H9 (cell line): ENCODE data around the gene GPR157. TPM values are rescaled to one million over a fixed set of nuclear protein-coding genes. Genes with fewer than 3 reads are reported as not detected.

ENCODE experiments used
- DNase-seq: peaks from one replicate; pipeline ENCODE4 v3.0.0-alpha.2; 2017
- H2AFZ ChIP-seq: one replicate; pipeline ENCODE4 v1.6.1; 2013; ENCODE audit warnings: mild to moderate bottlenecking, low read length, control low read depth, moderate library complexity
- H2AK5ac ChIP-seq: 2 replicates; pipeline ENCODE4 v1.6.1; 2013; ENCODE audit warnings: low read length, control low read depth, mixed read lengths; ENCODE audit not compliant: insufficient read length
- H2BK120ac ChIP-seq: one replicate; pipeline ENCODE4 v1.6.1; 2013; ENCODE audit warnings: low read depth, mild to moderate bottlenecking, low read length, control low read depth, inconsistent platforms; ENCODE audit not compliant: poor library complexity, severe bottlenecking
- H2BK12ac ChIP-seq: 2 replicates; pipeline ENCODE4 v1.6.1; 2013; ENCODE audit warnings: low read length, control low read depth, mixed read lengths, low read depth; ENCODE audit not compliant: insufficient read length
- H2BK15ac ChIP-seq: 2 replicates; pipeline ENCODE4 v1.6.1; 2013; ENCODE audit warnings: low read depth, low read length, control low read depth
- H2BK20ac ChIP-seq: one replicate; pipeline ENCODE4 v1.6.1; 2013; ENCODE audit warnings: low read depth, mild to moderate bottlenecking, low read length, control low read depth, inconsistent platforms; ENCODE audit not compliant: poor library complexity, severe bottlenecking
- H2BK5ac ChIP-seq: 2 replicates; pipeline ENCODE4 v1.6.1; 2013; ENCODE audit warnings: low read length, control low read depth, mixed read lengths; ENCODE audit not compliant: insufficient read length
- H3K14ac ChIP-seq: 2 replicates; pipeline ENCODE4 v1.6.1; 2013; ENCODE audit warnings: low read length, control low read depth; ENCODE audit not compliant: insufficient read depth
- H3K18ac ChIP-seq: 2 replicates; pipeline ENCODE4 v1.6.1; 2013; ENCODE audit warnings: low read depth, mild to moderate bottlenecking, mixed read lengths, low read length, control low read depth; ENCODE audit not compliant: insufficient read length
- H3K23ac ChIP-seq: 2 replicates; pipeline ENCODE4 v1.6.1; 2013; ENCODE audit warnings: low read length, control low read depth, mixed read lengths, low read depth; ENCODE audit not compliant: insufficient read length
- H3K23me2 ChIP-seq: 2 replicates; pipeline ENCODE4 v1.6.1; 2013; ENCODE audit warnings: low read depth, mild to moderate bottlenecking, mixed read lengths, low read length, control low read depth; ENCODE audit not compliant: insufficient read length, poor library complexity, severe bottlenecking
- H3K27ac ChIP-seq: 2 replicates; pipeline ENCODE4 v1.5.1; 2013; ENCODE audit warnings: low read length, control low read depth, mixed read lengths, low read depth; ENCODE audit not compliant: insufficient read length
- H3K27me3 ChIP-seq: 2 replicates; pipeline ENCODE4 v1.6.1; 2013; ENCODE audit warnings: low read length, control low read depth, inconsistent platforms; ENCODE audit not compliant: insufficient read depth
- H3K4ac ChIP-seq: 2 replicates; pipeline ENCODE4 v1.6.1; 2013; ENCODE audit warnings: low read depth, mild to moderate bottlenecking, control low read depth, inconsistent platforms, low read length, moderate library complexity
- H3K4me1 ChIP-seq: 2 replicates; pipeline ENCODE4 v1.6.1; 2013; ENCODE audit warnings: low read length, control low read depth, inconsistent platforms; ENCODE audit not compliant: insufficient read depth
- H3K4me2 ChIP-seq: 2 replicates; pipeline ENCODE4 v1.6.1; 2013; ENCODE audit warnings: low read length, control low read depth, mixed read lengths; ENCODE audit not compliant: insufficient read length, insufficient read depth
- H3K56ac ChIP-seq: 2 replicates; pipeline ENCODE4 v1.6.1; 2013; ENCODE audit warnings: low read depth, mild to moderate bottlenecking, mixed read lengths, low read length, control low read depth; ENCODE audit not compliant: insufficient read length
- H3K79me1 ChIP-seq: 2 replicates; pipeline ENCODE4 v1.6.1; 2013; ENCODE audit warnings: low read depth, mild to moderate bottlenecking, moderate library complexity, low read length, control low read depth, inconsistent platforms; ENCODE audit not compliant: insufficient read depth, poor library complexity, severe bottlenecking
- H3K79me2 ChIP-seq: 2 replicates; pipeline ENCODE4 v1.6.1; 2013; ENCODE audit warnings: low read length, control low read depth, inconsistent platforms; ENCODE audit not compliant: insufficient read depth
- H3K9ac ChIP-seq: 2 replicates; pipeline ENCODE4 v1.6.1; 2013; ENCODE audit warnings: low read length, control low read depth, mixed read lengths; ENCODE audit not compliant: insufficient read length; ENCODE audit errors: extremely low read depth
- H3K9me3 ChIP-seq: one replicate; pipeline ENCODE4 v1.6.1; 2013; ENCODE audit warnings: low read depth, low read length, inconsistent platforms; ENCODE audit not compliant: control insufficient read depth
- H3T11ph ChIP-seq: one replicate; pipeline ENCODE4 v1.6.1; 2013; ENCODE audit warnings: mild to moderate bottlenecking, low read length, control low read depth, inconsistent platforms
- H4K20me1 ChIP-seq: one replicate; pipeline ENCODE4 v1.6.1; 2013; ENCODE audit not compliant: control insufficient read depth, insufficient read length, insufficient read depth
- H4K5ac ChIP-seq: 2 replicates; pipeline ENCODE4 v1.6.1; 2013; ENCODE audit warnings: low read depth, mild to moderate bottlenecking, mixed read lengths, low read length, control low read depth; ENCODE audit not compliant: insufficient read length
- H4K8ac ChIP-seq: replicated peaks from 2 replicates; pipeline ENCODE4 v1.6.1; 2013; ENCODE audit warnings: low read length, control low read depth, mixed read lengths, low read depth; ENCODE audit not compliant: insufficient read length
- H4K91ac ChIP-seq: 2 replicates; pipeline ENCODE4 v1.6.1; 2013; ENCODE audit warnings: low read depth, mild to moderate bottlenecking, moderate library complexity, mixed read lengths, low read length, control low read depth; ENCODE audit not compliant: insufficient read length
- H3K27ac Mint-ChIP-seq, 3 experiments: 2 replicates in 2 of 3; 3 replicates in 1 of 3; pipeline ENCODE4 v1.8.0; 2020 to 2021; ENCODE audit warnings: mixed read lengths in 3 of 3, mild to moderate bottlenecking in 1 of 3, moderate library complexity in 1 of 3
- H3K27me3 Mint-ChIP-seq: 2 replicates; pipeline ENCODE4 v1.8.0; 2021; ENCODE audit warnings: low read depth, mild to moderate bottlenecking, moderate library complexity, mixed read lengths
- H3K36me3 Mint-ChIP-seq, 3 experiments: 2 replicates in 2 of 3; 3 replicates in 1 of 3; pipeline ENCODE4 v1.8.0; 2020 to 2021; ENCODE audit warnings: low read depth in 3 of 3, mixed read lengths in 3 of 3; ENCODE audit not compliant: insufficient read depth in 1 of 3
- H3K4me1 Mint-ChIP-seq, 2 experiments: 2 replicates each; pipeline ENCODE4 v1.8.0; 2020; ENCODE audit warnings: mixed read lengths in 2 of 2
- H3K4me3 Mint-ChIP-seq, 2 experiments: 2 replicates in 1 of 2; 3 replicates in 1 of 2; pipeline ENCODE4 v1.8.0; 2020 to 2021; ENCODE audit warnings: mild to moderate bottlenecking in 2 of 2, mixed read lengths in 2 of 2, moderate library complexity in 1 of 2
- H3K9me3 Mint-ChIP-seq, 2 experiments: 2 replicates in 1 of 2; 3 replicates in 1 of 2; pipeline ENCODE4 v1.8.0; 2020; ENCODE audit warnings: mild to moderate bottlenecking in 2 of 2, mixed read lengths in 2 of 2, moderate library complexity in 1 of 2
- WGBS: extraction: QIAGEN DNeasy Blood & Tissue Kit; methylation state at CpG from one replicate; pipeline ENCODE4 v1.1.7; 2013; ENCODE audit warnings: missing lambda C conversion rate, low lambda C conversion rate, mixed read lengths; ENCODE audit not compliant: insufficient read length; ENCODE audit errors: extremely low coverage; 5-methylcytosine and 5-hydroxymethylcytosine counted together
- total RNA-seq: library from RNA; stranded (reverse); gene quantifications from 2 replicates; pipeline ENCODE4 v1.2.1, GENCODE V29; 2021
- TF ChIP-seq, protein P1 (sequence below): fragments of 200-600 bp; sonication (generic); conservative IDR thresholded peaks from 3 replicates; pipeline ENCODE4 v1.8.0; 2021; ENCODE audit warnings: antibody characterized with exemption, mild to moderate bottlenecking

Gene GPR157
- total RNA-seq, 1 experiment from 2014 or later = 3.8 TPM

DNA sequence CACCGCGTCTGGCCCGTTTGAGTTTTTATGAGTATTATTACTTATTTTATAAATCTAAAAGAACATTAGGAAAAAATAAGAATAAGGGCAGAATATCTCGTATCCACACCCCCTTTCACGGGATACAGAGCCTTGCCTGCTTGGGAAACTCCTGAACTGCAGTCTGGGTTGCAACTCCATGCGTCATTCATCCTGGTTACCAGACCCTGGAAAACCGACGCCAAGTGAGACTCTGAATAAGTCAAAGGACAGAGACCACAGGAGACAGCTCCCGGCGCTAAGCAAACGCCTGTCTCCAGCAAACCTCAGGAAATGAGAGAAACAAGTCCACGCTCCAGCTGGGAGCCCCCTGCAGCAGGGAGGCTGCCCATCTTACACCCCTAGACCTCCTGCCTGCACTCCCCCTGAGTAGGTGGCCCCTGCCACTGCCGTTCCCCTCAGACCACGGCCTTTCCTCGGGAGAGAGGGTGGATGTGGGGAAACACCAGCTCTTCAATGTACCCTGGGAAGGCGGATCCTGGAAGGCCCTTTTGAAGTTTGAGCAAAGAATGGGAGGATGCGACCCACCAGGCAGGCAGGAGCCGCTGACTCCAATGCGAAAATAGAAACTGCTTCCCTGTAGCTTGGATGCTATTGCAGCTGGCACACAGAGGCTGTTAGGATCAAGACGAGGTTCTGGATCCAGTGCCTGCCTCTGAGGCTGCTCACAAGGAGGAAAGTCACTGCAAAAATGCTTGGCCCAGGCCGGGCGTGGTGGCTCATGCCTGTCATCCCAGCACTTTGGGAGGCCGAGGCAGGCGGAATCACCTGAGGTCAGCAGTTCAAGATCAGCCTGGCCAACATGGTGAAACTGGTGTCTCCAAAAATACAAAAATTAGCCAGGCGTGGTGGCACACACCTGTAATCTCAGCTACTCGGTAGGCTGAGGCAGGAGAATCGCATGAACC, 37.7 kb upstream of the GPR157 start:
- Histone ChIP-seq H3K4me2 (no peak overlapping the region), H3K56ac (no peak overlapping the region), H2AFZ (no peak overlapping the region), H2BK120ac (no peak overlapping the region), H3K27ac (no peak overlapping the region), H3K23me2 (no peaks in the 10 kb centered on the region), H3K79me2 (peaks cover 4% of the 10 kb centered on the region; the same call in 1 of the 2 replicates), H2BK12ac (no peak overlapping the region), H2BK20ac (no peak overlapping the region), H3K79me1 (peaks cover 5% of the 10 kb centered on the region), H2AK5ac (no peak overlapping the region), H4K91ac (no peak overlapping the region), H3K23ac (no peak overlapping the region), H3K14ac (no peak overlapping the region; the same call in 1 of the 2 replicates), H3K18ac (no peak overlapping the region), H3K9me3 (no peaks in the 10 kb centered on the region), H3T11ph (no peak overlapping the region), H3K27me3 (no peaks in the 10 kb centered on the region), H3K4me1 (no peaks in the 10 kb centered on the region; the same call in 1 of the 2 replicates), H4K8ac (no peak overlapping the region), H2BK15ac (no peak overlapping the region), H4K20me1 (no peaks in the 10 kb centered on the region), H3K4ac (no peak overlapping the region), H4K5ac (no peak overlapping the region), H3K9ac (no peak overlapping the region), H2BK5ac (no peak overlapping the region)
- TF ChIP-seq, protein P1, sequence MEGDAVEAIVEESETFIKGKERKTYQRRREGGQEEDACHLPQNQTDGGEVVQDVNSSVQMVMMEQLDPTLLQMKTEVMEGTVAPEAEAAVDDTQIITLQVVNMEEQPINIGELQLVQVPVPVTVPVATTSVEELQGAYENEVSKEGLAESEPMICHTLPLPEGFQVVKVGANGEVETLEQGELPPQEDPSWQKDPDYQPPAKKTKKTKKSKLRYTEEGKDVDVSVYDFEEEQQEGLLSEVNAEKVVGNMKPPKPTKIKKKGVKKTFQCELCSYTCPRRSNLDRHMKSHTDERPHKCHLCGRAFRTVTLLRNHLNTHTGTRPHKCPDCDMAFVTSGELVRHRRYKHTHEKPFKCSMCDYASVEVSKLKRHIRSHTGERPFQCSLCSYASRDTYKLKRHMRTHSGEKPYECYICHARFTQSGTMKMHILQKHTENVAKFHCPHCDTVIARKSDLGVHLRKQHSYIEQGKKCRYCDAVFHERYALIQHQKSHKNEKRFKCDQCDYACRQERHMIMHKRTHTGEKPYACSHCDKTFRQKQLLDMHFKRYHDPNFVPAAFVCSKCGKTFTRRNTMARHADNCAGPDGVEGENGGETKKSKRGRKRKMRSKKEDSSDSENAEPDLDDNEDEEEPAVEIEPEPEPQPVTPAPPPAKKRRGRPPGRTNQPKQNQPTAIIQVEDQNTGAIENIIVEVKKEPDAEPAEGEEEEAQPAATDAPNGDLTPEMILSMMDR = no peak
- WGBS = no CpG with 5 or more reads among the region's 27 CpGs
- H3K36me3 Mint-ChIP-seq = peaks cover 0 to 21% (median 0%) of the 10 kb centered on the region in 3 experiments; a peak in 2 of 7 replicates
- H3K27ac Mint-ChIP-seq = peak overlapping the region in 1 of 3 experiments; percentile 62; a peak in 2 of 7 replicates
- peak overlapping the region in 1 of 2 experiments; percentile 27; a peak in 1 of 5 replicates for H3K4me3 Mint-ChIP-seq
- H3K4me1 Mint-ChIP-seq = peaks cover 34 to 48% of the 10 kb centered on the region in 2 experiments
- no peak for DNase-seq
- H3K27me3 Mint-ChIP-seq = no peaks in the 10 kb centered on the region
- no peaks in the 10 kb centered on the region for H3K9me3 Mint-ChIP-seq
